ENCODE results near the gene TTC38.

Gene TTC38

GRCh38 chr22:46272762-46273431 lies 5.1 kb downstream of the TTC38 start:
- no peak overlapping the region for H4K91ac ChIP-seq (ENCODE audit: low read depth, low read length)
- no peak overlapping the region for H2BK120ac ChIP-seq (ENCODE audit: insufficient read depth, low read length, poor library complexity)
- H3K4me1 ChIP-seq (ENCODE audit: control insufficient read depth in 1 of 2, insufficient read depth in 2 of 2, low read length in 2 of 2): peaks cover 4% of the 10 kb centered on the region in 2 experiments
- WGBS (ENCODE audit: extremely low coverage, insufficient coverage, insufficient read length): no CpG with 5 or more reads among the region's 12 CpGs
- no peak overlapping the region for H3K18ac ChIP-seq (ENCODE audit: low read length)
- no peak overlapping the region for H3K4me3 ChIP-seq (ENCODE audit: low read depth, low read length)
- no peak for DNase-seq
- no peak overlapping the region for H3K4ac ChIP-seq (ENCODE audit: low read depth, low read length)
- H3K36me3 ChIP-seq (ENCODE audit: control insufficient read depth in 1 of 2, insufficient read depth in 2 of 2, low read length in 2 of 2): peaks cover 21 to 29% of the 10 kb centered on the region in 2 experiments
- H2AK5ac ChIP-seq (ENCODE audit: low read length): no peak overlapping the region
- no peak overlapping the region for H3K27ac ChIP-seq (ENCODE audit: low read depth, low read length)
- peaks cover 2% of the 10 kb centered on the region for H3K79me1 ChIP-seq (ENCODE audit: low read length)
- no peak overlapping the region for H2AFZ ChIP-seq (ENCODE audit: insufficient read depth, low read length, poor library complexity)
- no peak overlapping the region for H4K12ac ChIP-seq (ENCODE audit: low read depth, low read length)
- no peak overlapping the region for H3K14ac ChIP-seq (ENCODE audit: low read length)
- H2BK5ac ChIP-seq (ENCODE audit: low read depth, low read length, poor library complexity): no peak overlapping the region
- H4K8ac ChIP-seq (ENCODE audit: low read depth, low read length): no peak overlapping the region
- peaks cover 2% of the 10 kb centered on the region for H3K79me2 ChIP-seq (ENCODE audit: control insufficient read depth, insufficient read depth, low read length, poor library complexity)
- no peaks in the 10 kb centered on the region for H3K9me3 ChIP-seq (ENCODE audit: insufficient read depth, low read depth, low read length)
- H2BK12ac ChIP-seq (ENCODE audit: low read length): no peak overlapping the region
- no peaks in the 10 kb centered on the region for H3K27me3 ChIP-seq (ENCODE audit: insufficient read depth, low read length)
- no peak overlapping the region for H3K9ac ChIP-seq (ENCODE audit: low read length)
- H3K23ac ChIP-seq (ENCODE audit: low read length): no peak overlapping the region
- no peak overlapping the region for H3K4me2 ChIP-seq (ENCODE audit: low read length)

GRCh38 chr22:46273432-46274148 lies 5.8 kb downstream of the TTC38 start:
- Histone ChIP-seq H3K4me2 (ENCODE audit: low read length) (no peak overlapping the region), H3K9me3 (ENCODE audit: insufficient read depth, low read depth, low read length) (no peaks in the 10 kb centered on the region), H3K36me3 (ENCODE audit: control insufficient read depth in 1 of 2, insufficient read depth in 2 of 2, low read length in 2 of 2) (peaks cover 26 to 36% of the 10 kb centered on the region in 2 experiments), H3K9ac (ENCODE audit: low read length) (no peak overlapping the region), H3K4me3 (ENCODE audit: low read depth, low read length) (no peak overlapping the region), H3K27me3 (ENCODE audit: insufficient read depth, low read length) (no peaks in the 10 kb centered on the region), H4K12ac (ENCODE audit: low read depth, low read length) (no peak overlapping the region), H3K79me2 (ENCODE audit: control insufficient read depth, insufficient read depth, low read length, poor library complexity) (no peaks in the 10 kb centered on the region), H3K79me1 (ENCODE audit: low read length) (no peaks in the 10 kb centered on the region), H3K4me1 (ENCODE audit: control insufficient read depth in 1 of 2, insufficient read depth in 2 of 2, low read length in 2 of 2) (no peaks in the 10 kb centered on the region), H2BK5ac (ENCODE audit: low read depth, low read length, poor library complexity) (no peak overlapping the region), H2BK120ac (ENCODE audit: insufficient read depth, low read length, poor library complexity) (no peak overlapping the region), H3K23ac (ENCODE audit: low read length) (no peak overlapping the region), H3K27ac (ENCODE audit: low read depth, low read length) (no peak overlapping the region), H4K91ac (ENCODE audit: low read depth, low read length) (no peak overlapping the region), H2AK5ac (ENCODE audit: low read length) (no peak overlapping the region), H2AFZ (ENCODE audit: insufficient read depth, low read length, poor library complexity) (no peak overlapping the region), H3K18ac (ENCODE audit: low read length) (no peak overlapping the region), H3K14ac (ENCODE audit: low read length) (no peak overlapping the region), H2BK12ac (ENCODE audit: low read length) (no peak overlapping the region), H3K4ac (ENCODE audit: low read depth, low read length) (no peak overlapping the region), H4K8ac (ENCODE audit: low read depth, low read length) (no peak overlapping the region)
- no CpG with 5 or more reads among the region's 12 CpGs for WGBS (ENCODE audit: extremely low coverage, insufficient coverage, insufficient read length)
- DNase-seq: no peak

- no peaks in the 10 kb centered on the region for H3K27me3 ChIP-seq (ENCODE audit: insufficient read depth, low read length)
- no peak overlapping the region for H3K9ac ChIP-seq (ENCODE audit: low read length)
- no peak overlapping the region for H3K4me2 ChIP-seq (ENCODE audit: low read length)
- H4K12ac ChIP-seq (ENCODE audit: low read depth, low read length): no peak overlapping the region
- H4K8ac ChIP-seq (ENCODE audit: low read depth, low read length): no peak overlapping the region
- H3K79me1 ChIP-seq (ENCODE audit: low read length): no peaks in the 10 kb centered on the region
- no peak for DNase-seq
- H2BK12ac ChIP-seq (ENCODE audit: low read length): no peak overlapping the region
- H3K4me1 ChIP-seq (ENCODE audit: control insufficient read depth in 1 of 2, insufficient read depth in 2 of 2, low read length in 2 of 2): no peaks in the 10 kb centered on the region
- H2AFZ ChIP-seq (ENCODE audit: insufficient read depth, low read length, poor library complexity): no peak overlapping the region
- H3K27ac ChIP-seq (ENCODE audit: low read depth, low read length): no peak overlapping the region
- H3K9me3 ChIP-seq (ENCODE audit: insufficient read depth, low read depth, low read length): no peaks in the 10 kb centered on the region
- no peak overlapping the region for H2BK120ac ChIP-seq (ENCODE audit: insufficient read depth, low read length, poor library complexity)
- no peak overlapping the region for H3K4me3 ChIP-seq (ENCODE audit: low read depth, low read length)
- H3K18ac ChIP-seq (ENCODE audit: low read length): no peak overlapping the region
- no CpG with 5 or more reads among the region's 8 CpGs for WGBS (ENCODE audit: extremely low coverage, insufficient coverage, insufficient read length)
- H3K79me2 ChIP-seq (ENCODE audit: control insufficient read depth, insufficient read depth, low read length, poor library complexity): no peaks in the 10 kb centered on the region
- H4K91ac ChIP-seq (ENCODE audit: low read depth, low read length): no peak overlapping the region
- no peak overlapping the region for H3K23ac ChIP-seq (ENCODE audit: low read length)
- H2AK5ac ChIP-seq (ENCODE audit: low read length): no peak overlapping the region
- H3K14ac ChIP-seq (ENCODE audit: low read length): no peak overlapping the region
- H3K36me3 ChIP-seq (ENCODE audit: control insufficient read depth in 1 of 2, insufficient read depth in 2 of 2, low read length in 2 of 2): peaks cover 33 to 44% of the 10 kb centered on the region in 2 experiments
- no peak overlapping the region for H2BK5ac ChIP-seq (ENCODE audit: low read depth, low read length, poor library complexity)
- no peak overlapping the region for H3K4ac ChIP-seq (ENCODE audit: low read depth, low read length)
Observed at GRCh38 chr22:46274381-46274780, 6.6 kb downstream of the TTC38 start.

- no CpG with 5 or more reads among the region's 3 CpGs for WGBS (ENCODE audit: extremely low coverage, insufficient coverage, insufficient read length)
- no peak overlapping the region for H2BK120ac ChIP-seq (ENCODE audit: insufficient read depth, low read length, poor library complexity)
- no peaks in the 10 kb centered on the region for H3K9me3 ChIP-seq (ENCODE audit: insufficient read depth, low read depth, low read length)
- no peak overlapping the region for H2BK5ac ChIP-seq (ENCODE audit: low read depth, low read length, poor library complexity)
- H4K91ac ChIP-seq (ENCODE audit: low read depth, low read length): no peak overlapping the region
- H3K27ac ChIP-seq (ENCODE audit: low read depth, low read length): no peak overlapping the region
- no peak overlapping the region for H4K12ac ChIP-seq (ENCODE audit: low read depth, low read length)
- H2AFZ ChIP-seq (ENCODE audit: insufficient read depth, low read length, poor library complexity): no peak overlapping the region
- H3K9ac ChIP-seq (ENCODE audit: low read length): no peak overlapping the region
- no peak overlapping the region for H3K18ac ChIP-seq (ENCODE audit: low read length)
- H4K8ac ChIP-seq (ENCODE audit: low read depth, low read length): no peak overlapping the region
- peaks cover 44 to 56% of the 10 kb centered on the region in 2 experiments for H3K36me3 ChIP-seq (ENCODE audit: control insufficient read depth in 1 of 2, insufficient read depth in 2 of 2, low read length in 2 of 2)
- H3K4me2 ChIP-seq (ENCODE audit: low read length): no peak overlapping the region
- no peak overlapping the region for H3K23ac ChIP-seq (ENCODE audit: low read length)
- H3K14ac ChIP-seq (ENCODE audit: low read length): no peak overlapping the region
- H3K4me3 ChIP-seq (ENCODE audit: low read depth, low read length): no peak overlapping the region
- H3K79me2 ChIP-seq (ENCODE audit: control insufficient read depth, insufficient read depth, low read length, poor library complexity): no peaks in the 10 kb centered on the region
- DNase-seq: no peak
- no peak overlapping the region for H2BK12ac ChIP-seq (ENCODE audit: low read length)
- H3K27me3 ChIP-seq (ENCODE audit: insufficient read depth, low read length): no peaks in the 10 kb centered on the region
- no peak overlapping the region for H2AK5ac ChIP-seq (ENCODE audit: low read length)
- H3K4me1 ChIP-seq (ENCODE audit: control insufficient read depth in 1 of 2, insufficient read depth in 2 of 2, low read length in 2 of 2): no peaks in the 10 kb centered on the region
- no peak overlapping the region for H3K4ac ChIP-seq (ENCODE audit: low read depth, low read length)
- H3K79me1 ChIP-seq (ENCODE audit: low read length): no peaks in the 10 kb centered on the region
Observed at GRCh38 chr22:46275455-46276122, 7.8 kb downstream of the TTC38 start.

Data from trophoblast cell (in vitro differentiated cells and primary cell).